GM12891 (cell line): Measurements from ENCODE around the gene ACSBG1.

Experiments
- POLR2A ChIP-seq: IDR thresholded peaks from 2 replicates; pipeline ENCODE4 v1.6.1; 2011; ENCODE audit warnings: low read depth, low read length, control low read depth
- POLR2AphosphoS5 ChIP-seq: IDR thresholded peaks from 2 replicates; pipeline ENCODE4 v1.6.1; 2011; ENCODE audit warnings: low read depth, low read length, control low read depth

DNA sequence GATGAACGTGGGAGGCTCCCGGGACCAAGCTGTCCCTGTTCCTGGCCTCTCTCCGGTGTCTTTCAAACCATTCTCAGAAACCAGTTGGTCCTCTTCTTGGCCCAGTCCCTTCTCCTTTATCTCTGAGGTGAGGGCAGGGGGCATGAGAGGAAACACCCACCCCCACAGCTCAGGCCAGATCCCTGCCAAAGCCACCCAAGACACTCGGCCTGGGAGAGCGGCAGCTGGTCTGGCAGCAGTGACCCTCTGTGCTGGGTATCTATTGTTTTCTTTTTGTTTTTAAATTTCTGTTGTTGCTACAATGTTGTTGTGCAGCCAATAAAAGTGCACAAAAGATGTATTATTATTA, 27.3 kb downstream of the ACSBG1 start:
- no peak for TF ChIP-seq POLR2A
- no peak for TF ChIP-seq POLR2AphosphoS5
